Stimulated activated CD8-positive, alpha-beta memory T cell treated with anti-CD3 and anti-CD28 coated beads, Interleukin-4, amount 100 ng/mL, for 24 hours (primary cell): ENCODE data around the gene RIMBP2.
"Not testable (repeated sequence)": the region's sequence is repeated elsewhere in the genome, so short reads cannot be mapped to it uniquely, and the experiment has no call there.

ENCODE experiments used
- DNase-seq: peaks from one replicate; pipeline ENCODE4 v3.0.0-alpha.2; 2020; ENCODE audit warnings: low read depth

Gene RIMBP2

GRCh38 chr12:130705178-130705822, 10.8 kb downstream of the RIMBP2 start:
- no peak for DNase-seq

- no peak for DNase-seq
Measured at GRCh38 chr12:130704606-130705005, 11.5 kb downstream of the RIMBP2 start.

- DNase-seq, result no peak
Measured at GRCh38 chr12:130703733-130704375, 12.2 kb downstream of the RIMBP2 start.

- DNase-seq, result no peak
Measured at GRCh38 chr12:130702966-130703732, 12.9 kb downstream of the RIMBP2 start.

- DNase-seq, result no peak
Measured at GRCh38 chr12:130701402-130701744, 14.7 kb downstream of the RIMBP2 start.

- DNase-seq, result no peak
Measured at GRCh38 chr12:130700492-130701401, 15.4 kb downstream of the RIMBP2 start.

GRCh38 chr12:130698106-130698505, 18.0 kb downstream of the RIMBP2 start:
- no peak for DNase-seq

- DNase-seq, result no peak
Measured at GRCh38 chr12:130696379-130697100, 19.6 kb downstream of the RIMBP2 start.

- DNase-seq, result no peak
Measured at GRCh38 chr12:130695061-130695460, 21.0 kb downstream of the RIMBP2 start.

GRCh38 chr12:130689408-130690405, 26.4 kb downstream of the RIMBP2 start:
- no peak for DNase-seq

GRCh38 chr12:130688999-130689398, 27.1 kb downstream of the RIMBP2 start:
- DNase-seq, result not testable (repeated sequence)

GRCh38 chr12:130687796-130688778, 28.0 kb downstream of the RIMBP2 start:
- no peak for DNase-seq

- no peak for DNase-seq
Measured at GRCh38 chr12:130687190-130687589, 28.9 kb downstream of the RIMBP2 start.

GRCh38 chr12:130686511-130686991, 29.5 kb downstream of the RIMBP2 start:
- no peak for DNase-seq

- DNase-seq, result no peak
Measured at GRCh38 chr12:130685850-130686249, 30.2 kb downstream of the RIMBP2 start.

GRCh38 chr12:130685250-130685787, 30.8 kb downstream of the RIMBP2 start:
- DNase-seq, result no peak

- DNase-seq, result no peak
Measured at GRCh38 chr12:130683811-130684210, 32.3 kb downstream of the RIMBP2 start.

- DNase-seq, result no peak
Measured at GRCh38 chr12:130683080-130683479, 33.0 kb downstream of the RIMBP2 start.
